GM19238 (cell line): ENCODE results near the gene STAG1.
"Not testable (repeated sequence)": the region's sequence is repeated elsewhere in the genome, so short reads cannot be mapped to it uniquely, and the experiment has no call there.

Experiments used
- DNase-seq: peaks from one replicate; pipeline ENCODE4 v3.0.0; 2011; ENCODE audit warnings: low spot score; ENCODE audit not compliant: insufficient read length

STAG1 gene

GRCh38 chr3:136651581-136651980 lies 100.6 kb downstream of the STAG1 start:
- no peak for DNase-seq

- DNase-seq: no peak
Observed at GRCh38 chr3:136650461-136650860, 101.7 kb downstream of the STAG1 start.

DNA sequence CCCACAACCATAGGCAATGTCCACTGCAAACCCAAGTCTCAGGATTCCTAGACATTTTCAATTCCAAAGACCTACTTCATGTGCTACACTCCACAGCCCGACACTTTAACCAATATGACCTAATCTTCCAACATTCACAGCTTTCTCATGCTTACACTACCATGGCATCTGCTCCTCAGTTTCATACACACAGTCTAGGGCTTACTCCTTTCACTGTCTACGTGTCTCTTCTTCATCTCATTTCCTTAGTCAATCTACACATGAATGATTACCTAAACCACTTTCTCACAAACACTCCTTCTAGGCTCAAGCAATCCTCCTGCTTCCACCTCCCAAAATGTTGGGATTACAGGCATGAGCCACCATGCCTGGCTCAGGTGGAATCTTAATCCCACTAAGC lies 106.3 kb downstream of the STAG1 start:
- no peak for DNase-seq

DNA sequence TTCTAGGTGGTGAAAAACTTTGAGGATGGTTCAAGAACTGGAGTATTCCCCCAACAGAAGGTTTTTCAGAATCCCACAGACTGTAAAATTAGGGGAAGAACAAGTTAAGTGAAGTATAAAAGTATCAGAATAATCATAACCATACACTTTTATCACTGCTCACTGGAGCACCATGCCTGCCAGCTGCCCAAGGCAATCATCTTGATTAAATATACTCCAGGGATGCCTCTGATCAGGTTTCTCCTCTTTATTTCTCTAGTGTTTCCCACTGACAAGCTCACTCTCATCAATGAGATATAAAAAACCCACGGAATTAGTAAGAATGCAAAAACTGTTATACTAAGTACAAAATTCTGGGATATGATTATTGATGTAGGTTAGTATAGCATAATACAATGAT lies 108.0 kb downstream of the STAG1 start:
- DNase-seq: no peak

DNA sequence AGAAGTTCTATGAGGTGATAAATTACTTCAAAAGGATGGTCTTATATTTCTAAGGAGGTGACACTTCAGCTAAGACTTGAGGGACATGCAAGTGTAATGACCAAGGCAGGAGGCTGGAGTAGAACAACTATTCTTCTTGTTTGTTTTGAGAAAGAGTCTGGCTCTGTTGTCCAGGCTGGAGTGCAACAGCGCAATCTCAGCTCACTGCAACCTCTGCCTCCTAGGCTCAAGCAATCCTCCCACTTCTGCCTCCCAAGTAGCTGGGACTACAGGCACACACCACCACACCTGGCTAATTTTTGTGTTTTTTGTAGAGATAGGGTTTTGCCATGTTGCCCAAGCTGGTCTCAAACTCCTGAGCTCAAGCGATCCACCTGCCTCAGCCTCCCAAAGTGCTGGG lies 108.8 kb downstream of the STAG1 start:
- not testable (repeated sequence) for DNase-seq

DNA sequence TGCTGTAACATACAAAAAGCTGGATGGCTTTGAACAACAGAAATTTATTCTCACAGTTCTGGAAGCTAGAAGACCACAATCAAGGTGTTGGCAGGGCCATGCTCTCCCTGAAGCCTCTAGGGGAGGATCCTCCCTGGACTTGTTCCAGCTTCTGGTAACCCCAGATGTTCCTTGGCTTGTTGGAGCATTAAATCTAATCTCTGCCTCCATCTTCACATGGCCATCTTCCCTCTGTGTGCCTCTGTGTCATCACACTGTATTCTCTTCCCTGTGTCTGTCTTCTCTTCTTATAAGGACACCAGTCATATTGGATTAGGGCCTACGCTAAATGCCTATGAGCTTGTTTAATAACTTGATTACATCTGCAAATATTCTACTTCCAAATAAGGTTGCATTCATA lies 109.5 kb downstream of the STAG1 start:
- no peak for DNase-seq

DNA sequence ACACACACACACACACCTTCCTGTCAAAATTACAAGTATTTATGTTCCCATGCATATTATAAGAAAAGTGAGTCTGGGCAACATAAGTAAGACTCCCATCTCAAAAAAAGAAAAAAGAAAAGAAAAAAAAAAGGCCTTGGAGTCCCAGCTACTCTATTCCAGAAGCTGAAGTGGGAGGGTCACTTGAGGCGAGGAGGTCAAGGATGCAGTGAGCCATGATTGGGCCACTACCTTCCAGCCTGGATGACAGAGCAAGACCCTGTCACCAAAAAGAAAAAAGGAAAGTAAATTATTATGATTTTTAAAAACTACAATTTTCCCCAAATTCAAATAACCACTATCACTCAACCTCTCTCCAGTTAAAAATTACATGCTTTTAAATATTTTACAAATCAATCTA lies 113.1 kb downstream of the STAG1 start:
- DNase-seq: no peak

GRCh38 chr3:136637176-136637575 lies 115.0 kb downstream of the STAG1 start:
- no peak for DNase-seq

- DNase-seq: no peak
Observed at GRCh38 chr3:136634821-136635220, 117.4 kb downstream of the STAG1 start.

DNA sequence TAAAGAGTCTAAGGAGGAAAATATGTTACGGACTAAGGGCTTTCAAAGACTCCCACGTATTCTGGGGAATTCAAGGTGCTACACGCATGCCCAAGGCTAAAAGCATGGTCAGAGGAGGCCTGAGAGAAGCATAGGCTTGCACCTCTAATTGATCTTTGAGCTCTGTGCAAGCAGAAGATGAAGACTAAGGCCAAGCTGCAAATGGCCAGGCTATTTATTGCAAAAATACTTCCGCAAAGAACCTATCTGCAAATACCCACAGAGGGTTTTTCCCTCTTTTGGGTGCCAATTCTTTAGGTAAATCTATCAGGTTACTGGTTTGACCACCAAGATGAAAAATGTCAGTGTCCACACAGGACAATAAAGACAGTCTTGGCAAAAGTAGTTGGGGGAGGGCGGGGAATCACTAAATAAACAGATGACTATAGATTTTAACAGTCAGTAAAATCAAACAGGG lies 119.5 kb downstream of the STAG1 start:
- no peak for DNase-seq

DNA sequence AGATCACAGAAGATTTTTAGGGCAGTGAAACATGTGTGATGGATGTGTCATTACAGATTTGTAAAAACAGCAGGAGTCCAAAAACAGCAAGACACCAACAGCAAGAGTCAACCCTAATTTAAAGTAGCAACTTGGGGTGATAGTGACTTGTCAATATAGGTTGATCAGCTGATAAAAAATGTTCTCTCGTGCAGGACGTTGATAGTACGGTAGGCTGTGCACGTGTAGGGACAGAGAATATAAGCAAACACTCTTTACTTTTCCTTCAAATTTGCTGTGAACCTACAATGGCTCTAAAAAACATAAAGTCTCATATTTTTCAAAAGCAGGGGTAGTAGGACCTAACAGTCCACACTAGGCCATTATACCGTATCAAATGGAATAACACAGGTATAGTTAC lies 120.8 kb downstream of the STAG1 start:
- DNase-seq: no peak

GRCh38 chr3:136630915-136631314 lies 121.3 kb downstream of the STAG1 start:
- DNase-seq: no peak

- DNase-seq: no peak
Observed at GRCh38 chr3:136626493-136626892, 125.7 kb downstream of the STAG1 start.

DNA sequence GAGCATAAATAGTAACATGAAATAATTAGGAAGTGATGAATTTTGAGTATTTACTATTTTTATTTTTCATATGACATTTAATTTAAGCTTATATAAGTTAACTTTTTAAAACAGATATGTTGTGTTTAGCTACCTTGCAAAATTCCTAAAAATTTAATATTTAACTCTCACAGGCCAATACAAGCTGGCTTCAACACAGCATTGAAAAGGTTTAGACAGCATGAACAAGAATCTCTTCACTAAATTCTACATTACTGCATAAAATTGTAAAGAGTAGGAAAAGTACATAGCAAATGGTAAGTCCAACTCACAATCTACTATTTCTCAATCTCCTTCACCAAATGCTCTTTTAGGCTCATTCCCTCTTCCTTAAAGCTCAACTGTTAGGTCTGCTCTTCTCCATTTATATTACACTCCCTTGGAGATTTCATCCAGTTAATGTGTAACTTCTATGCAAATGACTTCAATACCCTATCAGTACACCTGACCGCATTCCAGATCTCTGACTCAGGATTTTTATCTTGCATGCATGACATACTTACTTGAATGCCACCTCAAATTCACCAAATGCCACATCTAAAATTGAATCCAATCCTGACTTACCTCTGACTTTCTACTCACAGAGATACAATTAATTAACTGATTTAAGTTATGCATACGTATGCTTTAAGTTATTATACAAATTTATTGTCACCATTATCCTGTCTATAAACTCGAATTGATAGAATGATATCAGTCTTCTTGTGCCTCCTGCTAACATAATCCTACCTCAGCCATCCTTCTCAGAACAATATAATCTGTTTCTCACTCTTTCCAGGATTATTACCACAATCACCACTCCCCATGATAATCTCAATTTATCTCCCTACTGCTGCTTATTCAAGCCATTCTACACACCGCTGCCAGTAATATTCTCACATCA lies 127.0 kb downstream of the STAG1 start:
- no peak for DNase-seq

DNA sequence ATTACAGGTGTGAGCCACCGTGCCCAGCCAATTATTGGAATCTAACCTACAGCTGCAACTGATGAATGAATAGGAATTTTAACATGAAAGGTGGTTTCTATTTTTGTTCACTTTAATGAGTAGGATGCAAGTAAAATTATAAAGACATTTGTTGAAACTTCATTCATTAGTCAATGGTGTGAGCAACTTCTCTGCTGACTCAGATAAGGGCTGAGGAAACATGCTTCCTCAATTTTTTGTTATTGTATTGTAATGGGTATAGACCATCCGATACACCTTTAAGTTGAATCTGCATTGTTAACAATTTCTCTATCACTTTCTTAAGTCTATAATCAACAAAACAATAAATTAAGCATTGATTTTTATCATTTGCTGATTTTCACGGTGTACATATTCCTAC lies 127.8 kb downstream of the STAG1 start:
- DNase-seq: no peak

DNA sequence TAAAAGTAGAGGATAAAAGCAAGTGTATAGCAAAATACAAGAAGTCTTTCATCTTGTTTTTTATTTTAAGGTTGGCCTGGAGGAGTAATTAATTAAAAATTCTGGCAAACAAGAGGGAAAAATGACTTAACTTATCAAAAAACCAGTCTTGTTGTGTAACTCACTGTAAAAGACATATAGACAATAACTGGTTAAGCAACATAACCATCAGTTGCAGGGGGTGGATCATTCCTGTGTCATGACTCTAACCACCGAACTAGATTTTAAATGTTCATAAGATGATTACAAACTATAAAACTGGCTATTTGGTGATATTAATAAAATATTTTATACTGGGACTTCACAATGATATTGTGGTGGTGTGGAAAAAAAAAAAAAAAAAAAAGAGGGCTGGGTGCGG lies 130.6 kb downstream of the STAG1 start:
- no peak for DNase-seq

GRCh38 chr3:136620436-136620835 lies 131.7 kb downstream of the STAG1 start:
- DNase-seq: no peak

DNA sequence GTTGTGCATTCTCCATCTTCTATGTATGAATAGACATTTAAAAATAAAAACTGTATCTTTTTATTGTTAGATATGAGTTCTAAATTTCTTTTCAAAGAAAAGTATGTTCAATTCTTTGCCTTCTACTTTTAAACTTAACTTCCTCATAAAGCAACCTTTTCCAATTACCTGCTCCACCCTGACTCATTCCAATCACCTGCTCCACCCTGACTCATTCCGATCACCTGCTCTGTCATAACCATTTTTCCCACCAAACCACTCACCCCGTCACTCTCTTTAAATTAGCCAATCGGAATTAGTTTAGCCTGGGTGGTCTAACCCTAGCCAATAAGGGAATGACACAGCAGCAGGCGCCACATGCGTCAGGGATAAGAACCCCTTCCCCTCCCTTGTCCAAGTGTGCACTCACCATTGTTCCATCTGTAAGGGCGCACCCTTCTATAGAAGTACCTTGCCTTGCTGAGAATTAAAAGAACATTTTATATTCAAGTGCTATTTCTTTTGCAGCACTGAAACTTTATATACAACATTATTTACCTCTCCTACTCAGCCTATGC lies 134.1 kb downstream of the STAG1 start:
- not testable (repeated sequence) for DNase-seq

- DNase-seq: no peak
Observed at GRCh38 chr3:136617198-136617597, 135.0 kb downstream of the STAG1 start.

DNA sequence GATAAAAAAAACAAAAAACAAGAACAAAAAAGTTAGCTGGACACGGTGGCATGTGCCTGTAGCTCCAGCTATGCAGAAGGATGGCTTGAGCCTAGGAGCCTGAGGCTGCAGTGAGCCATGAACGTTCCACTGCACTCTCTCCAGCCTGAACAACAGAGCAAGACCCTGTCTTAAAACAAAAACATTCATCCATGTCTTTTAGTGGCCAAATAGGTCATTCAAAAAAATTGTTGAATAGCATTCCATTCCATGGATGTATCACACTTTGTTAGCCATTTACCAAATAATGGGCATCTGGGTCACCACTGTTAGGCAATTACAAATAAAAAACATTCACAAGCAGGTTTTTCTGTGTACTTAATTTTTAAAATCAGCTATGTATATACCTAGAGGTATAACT lies 139.7 kb downstream of the STAG1 start:
- no peak for DNase-seq

- DNase-seq: no peak
Observed at GRCh38 chr3:136606990-136607389, 145.2 kb downstream of the STAG1 start.

GRCh38 chr3:136606216-136606615 lies 146.0 kb downstream of the STAG1 start:
- DNase-seq: not testable (repeated sequence)

DNA sequence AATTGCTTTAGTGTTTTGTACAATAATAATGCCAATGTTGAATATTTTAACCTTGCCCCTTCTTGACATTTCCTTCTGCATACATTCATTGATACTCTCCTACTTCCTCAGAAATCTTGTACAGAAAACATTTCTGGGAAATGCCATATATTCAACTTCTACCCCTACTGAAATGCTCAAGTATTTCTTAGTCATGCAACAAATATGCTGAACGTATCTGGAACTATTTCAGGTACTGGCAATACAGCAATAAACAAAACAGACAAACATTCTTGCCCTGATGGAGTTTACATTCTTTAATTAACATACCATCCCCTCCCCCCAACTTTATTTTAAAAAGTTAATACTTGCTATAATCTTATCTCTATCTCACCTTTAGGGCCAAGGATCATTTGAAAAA lies 147.2 kb downstream of the STAG1 start:
- no peak for DNase-seq
